Measurements from ENCODE around the gene E4F1. TPM values are rescaled to one million over a fixed set of nuclear protein-coding genes. Genes with fewer than 3 reads are reported as not detected.

The E4F1 gene
- total and polyA plus RNA-seq, 2 of the 8 experiments (the other 6 are each of a cell fraction or from before 2014, with no cell fraction given) = 22.2 to 27.0 TPM

GRCh38 chr16:2223221-2223941 lies at the start of gene E4F1 (continued):
- TF ChIP-seq ASH2L (IDR thresholded peaks at IDR 0.05; ENCODE audit: low read length) = no peak
- TF ChIP-seq JUND (IDR thresholded peaks at IDR 0.05; ENCODE audit: low read length) = no peak
- no peak for TF ChIP-seq E2F6 (IDR thresholded peaks at IDR 0.05)
- no peak for TF ChIP-seq BCL11A (IDR thresholded peaks at IDR 0.05; ENCODE audit: low read depth in 2 of 2, low read length in 2 of 2)
- no peak for TF ChIP-seq CHD1 (IDR thresholded peaks at IDR 0.05; ENCODE audit: low read depth, low read length)
- no peak for TF ChIP-seq FOSL1 (IDR thresholded peaks at IDR 0.05; ENCODE audit: insufficient read depth, low read depth, low read length)
- TF ChIP-seq CBX8 (IDR thresholded peaks at IDR 0.05; ENCODE audit: borderline replicate concordance, low read depth, low read length) = no peak
- peak; percentile 77 to 88; a peak in 1 of 4 replicates for TF ChIP-seq SIN3A (conservative IDR thresholded peaks at IDR 0.05 in 1 of 2, IDR thresholded peaks at IDR 0.05 in 1 of 2; ENCODE audit: low read depth in 1 of 2, low read length in 2 of 2)
- TF ChIP-seq SP1 (IDR thresholded peaks at IDR 0.05; ENCODE audit: low read depth, low read length) = 0 out of 2 replicates have a peak, but pooled peaks have one; percentile 5
- no peak for TF ChIP-seq JUN (IDR thresholded peaks at IDR 0.05; ENCODE audit: low read depth, low read length)
